ENCODE data around the gene CST9L. TPM values are rescaled to one million over a fixed set of nuclear protein-coding genes. Genes with fewer than 3 reads are reported as not detected.
"Not testable (repeated sequence)": the region's sequence is repeated elsewhere in the genome, so short reads cannot be mapped to it uniquely, and the experiment has no call there.

CST9L gene
- total RNA-seq, 1 donor from 2014 or later: not detected

DNA sequence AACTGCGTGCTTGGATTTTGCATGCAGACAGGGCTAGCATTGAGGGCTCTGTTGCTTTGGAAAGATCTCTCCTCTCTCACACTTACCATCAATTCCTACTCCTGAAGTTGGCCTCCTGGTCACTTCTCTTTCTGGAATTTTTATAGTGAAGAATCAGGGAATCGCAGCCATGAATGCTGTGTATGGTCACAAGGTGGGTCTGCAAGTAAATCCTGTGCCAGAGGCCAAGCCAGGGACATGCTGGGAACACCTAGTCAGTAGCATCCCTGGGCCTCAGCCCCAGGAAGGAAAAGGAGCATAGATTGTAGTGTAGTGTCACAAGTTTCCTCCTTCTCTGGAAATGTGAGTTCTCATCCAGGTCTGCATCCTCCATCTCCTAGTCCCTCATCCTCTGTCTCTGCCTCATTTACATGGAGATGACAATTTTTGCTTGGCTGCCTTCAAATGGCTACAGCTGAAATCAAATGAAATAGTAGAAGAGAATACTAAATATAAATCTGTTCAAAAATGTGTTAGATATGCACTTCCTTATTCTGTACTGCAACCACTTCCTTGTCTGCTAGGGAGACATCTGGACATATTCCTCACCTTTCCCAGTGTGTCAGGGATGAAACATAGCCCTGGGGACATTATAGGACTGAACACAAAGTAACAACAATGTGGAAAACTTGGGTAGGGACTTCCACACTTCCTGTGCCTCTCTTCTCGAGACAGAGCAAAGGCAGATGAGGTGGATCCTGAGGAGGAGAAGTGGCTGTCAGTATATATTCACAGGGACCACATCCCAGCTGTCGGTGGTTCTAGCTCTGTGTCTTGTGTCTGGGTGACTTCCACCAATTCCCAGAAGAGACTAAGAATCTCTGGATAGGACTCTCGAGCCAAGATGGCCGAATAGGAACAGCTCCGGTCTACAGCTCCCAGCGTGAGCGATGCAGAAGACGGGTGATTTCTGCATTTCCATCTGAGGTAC, 20.4 kb upstream of the CST9L start:
- ATAC-seq (no peak), DNase-seq (ENCODE audit: missing footprints) (no peak)
- intact Hi-C loops (cut with DNase I): no loop called here

DNA sequence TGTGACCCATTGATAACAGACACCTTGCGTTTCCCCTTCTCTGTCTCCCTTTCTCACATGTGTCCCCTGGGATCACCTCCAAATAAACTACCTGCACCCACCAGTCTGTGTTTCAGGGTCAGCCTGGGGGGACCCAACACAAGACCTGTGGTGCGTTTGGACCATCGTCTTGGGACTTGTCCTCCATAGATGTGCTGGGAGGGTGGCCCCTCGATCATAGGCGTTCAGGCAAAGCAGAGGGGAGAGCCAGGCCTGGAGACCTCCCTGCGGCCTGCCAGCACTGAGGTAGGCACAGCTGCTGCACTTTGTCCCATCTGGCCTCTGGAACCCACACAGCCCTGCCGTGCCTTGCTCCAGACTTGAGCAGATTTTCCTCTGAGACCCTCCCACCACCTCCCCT, 19.3 kb upstream of the CST9L start:
- intact Hi-C loops (cut with DNase I): no loop called here
- DNase-seq (ENCODE audit: missing footprints): no peak

DNA sequence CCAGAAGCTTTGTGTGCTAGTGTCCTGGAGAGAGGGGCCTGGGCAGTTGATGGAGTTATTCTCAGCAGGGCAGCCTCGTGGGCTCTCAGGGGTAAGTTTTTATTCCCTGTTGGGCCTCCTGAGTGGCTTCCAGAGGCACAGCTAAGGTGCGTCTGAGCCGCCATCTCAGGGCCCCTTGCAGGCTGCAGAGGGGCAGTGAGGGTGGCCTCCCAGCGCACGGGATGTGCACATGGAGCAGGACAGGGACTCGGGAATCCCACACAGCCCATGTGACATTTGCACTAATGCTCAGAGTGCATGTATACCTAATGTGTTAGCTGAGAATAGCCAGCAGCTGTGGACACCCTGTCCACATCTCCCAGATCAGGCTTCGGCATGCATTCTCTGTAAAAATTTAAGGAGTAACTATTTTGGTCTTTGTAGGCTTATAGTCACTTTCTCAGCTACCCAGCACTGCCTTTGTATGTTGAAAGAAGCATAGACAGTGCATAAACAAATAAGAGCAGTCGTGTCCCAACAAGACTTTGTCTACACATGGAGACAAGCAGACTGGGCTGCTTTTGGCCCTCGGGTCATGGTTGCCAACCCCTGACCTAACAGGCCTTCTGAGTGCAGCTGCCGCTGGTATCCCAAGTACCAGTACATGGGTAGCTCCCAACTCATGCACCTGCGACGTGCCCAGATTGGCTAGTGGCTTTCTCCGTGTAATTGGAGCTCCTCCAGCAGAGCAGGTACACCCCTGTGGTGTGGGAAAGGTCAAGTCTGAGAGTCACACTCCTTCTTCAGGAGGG, 18.6 kb upstream of the CST9L start:
- DNase-seq (ENCODE audit: missing footprints) (no peak), ATAC-seq (no peak)
- intact Hi-C loops (cut with DNase I): no loop called here

More for the DNA sequence above, 19.3 kb upstream of the CST9L start:
- ATAC-seq: no peak

DNA sequence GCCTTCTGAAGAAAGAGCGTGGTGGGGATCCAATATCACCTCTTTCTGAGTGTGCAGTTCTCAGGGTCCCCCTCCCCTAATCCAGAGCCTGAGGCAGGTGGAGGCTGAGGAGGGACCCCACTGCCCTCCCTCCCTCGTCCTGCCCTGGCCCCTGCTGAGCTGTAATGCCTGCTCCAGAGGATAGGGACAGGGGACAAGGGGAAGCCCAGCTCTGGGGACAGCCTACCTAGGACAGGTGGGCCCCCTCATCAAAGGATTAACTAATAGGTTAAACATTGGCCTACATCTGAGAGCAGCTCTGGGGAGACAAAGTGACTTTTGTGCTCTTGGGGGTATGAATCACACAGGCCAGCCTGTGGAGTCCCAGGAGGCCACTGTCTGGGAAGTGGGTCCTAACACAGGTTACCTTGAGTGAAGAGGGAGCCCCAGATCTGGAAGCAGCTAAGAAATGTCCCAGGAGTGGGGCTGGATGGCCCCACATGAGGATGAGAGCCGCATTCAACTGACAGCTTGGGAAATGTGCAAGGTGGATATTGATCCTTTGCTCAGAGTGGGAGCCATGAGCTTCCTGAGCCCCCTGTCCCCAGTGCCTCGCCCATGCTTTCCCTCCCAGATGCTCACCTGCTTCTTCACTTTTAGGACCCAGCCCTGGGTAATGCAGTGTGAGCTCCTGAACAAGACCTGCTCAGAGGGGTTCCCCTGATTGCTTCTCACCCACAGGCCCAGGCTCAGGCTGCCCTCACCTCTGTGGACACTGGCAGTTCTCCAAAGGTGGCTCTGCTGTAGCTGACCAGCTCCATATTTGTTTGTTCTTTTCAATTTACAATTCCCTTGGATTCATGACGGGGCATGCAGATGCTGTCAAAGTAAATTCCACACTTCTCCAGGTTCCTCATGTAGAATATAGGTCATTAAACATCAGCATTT, 17.8 kb upstream of the CST9L start:
- no peak for ATAC-seq

DNA sequence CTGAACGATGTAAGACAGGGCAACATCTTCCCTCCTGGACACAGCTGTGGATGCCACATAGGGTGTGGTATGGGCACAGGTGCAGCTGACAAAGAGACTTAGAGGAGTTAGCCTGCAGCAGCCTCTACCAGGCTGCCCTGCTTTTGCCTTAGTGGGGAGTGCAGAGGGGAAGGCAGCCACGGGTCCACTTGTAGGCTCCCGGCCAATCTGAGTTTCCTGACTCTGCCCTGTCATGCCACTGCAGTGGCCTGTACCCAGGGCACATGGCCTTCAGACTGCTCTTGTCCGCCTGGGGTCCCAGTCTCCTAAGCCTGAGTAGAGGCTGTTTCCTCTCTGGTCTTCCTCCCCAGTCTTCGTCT, 17.1 kb upstream of the CST9L start:
- intact Hi-C loops (cut with DNase I): no loop called here
- no peak for ATAC-seq
- DNase-seq (ENCODE audit: missing footprints): no peak

More for the DNA sequence above, 17.8 kb upstream of the CST9L start:
- intact Hi-C loops (cut with DNase I): no loop called here
- peak; percentile 21 for DNase-seq (ENCODE audit: missing footprints)

DNA sequence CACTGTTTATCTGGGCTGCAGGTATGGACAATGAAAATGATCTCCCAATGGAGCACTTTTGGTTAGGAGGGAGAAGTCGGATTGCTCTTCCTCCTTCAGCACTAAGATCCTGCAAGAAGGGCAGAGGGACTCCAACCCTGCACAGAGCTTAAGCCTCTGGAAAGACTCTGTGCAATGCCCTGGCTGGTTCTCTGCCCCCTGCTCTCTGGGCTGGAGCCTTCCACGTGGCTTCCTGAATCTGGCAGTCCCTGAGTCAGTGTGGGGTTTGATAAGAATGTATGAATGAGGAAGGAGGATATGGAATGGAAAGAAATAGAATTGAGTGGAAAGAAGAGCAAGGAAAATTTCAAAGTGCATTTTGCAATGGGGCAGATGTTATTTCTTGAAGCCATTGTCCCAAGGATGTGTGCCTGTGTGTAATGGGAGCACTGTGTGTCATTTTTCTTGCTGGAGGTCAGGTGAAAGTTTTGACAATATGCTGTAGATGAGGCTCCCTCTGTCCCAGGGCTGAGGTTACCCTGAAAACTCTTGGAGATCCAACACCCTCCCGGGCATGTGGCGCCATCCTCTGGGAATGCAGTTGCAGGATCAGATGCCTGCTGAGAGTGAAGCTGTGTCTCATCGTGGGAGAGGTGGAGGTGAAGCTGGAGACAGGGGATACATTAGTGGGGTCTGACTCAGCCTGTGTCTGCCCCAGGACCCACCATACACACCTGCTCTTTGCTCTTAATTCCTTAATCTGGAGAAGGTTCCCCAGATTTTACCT, 16.3 kb upstream of the CST9L start:
- DNase-seq (ENCODE audit: missing footprints): no peak
- intact Hi-C loops (cut with DNase I): no loop called here
- no peak for ATAC-seq

DNA sequence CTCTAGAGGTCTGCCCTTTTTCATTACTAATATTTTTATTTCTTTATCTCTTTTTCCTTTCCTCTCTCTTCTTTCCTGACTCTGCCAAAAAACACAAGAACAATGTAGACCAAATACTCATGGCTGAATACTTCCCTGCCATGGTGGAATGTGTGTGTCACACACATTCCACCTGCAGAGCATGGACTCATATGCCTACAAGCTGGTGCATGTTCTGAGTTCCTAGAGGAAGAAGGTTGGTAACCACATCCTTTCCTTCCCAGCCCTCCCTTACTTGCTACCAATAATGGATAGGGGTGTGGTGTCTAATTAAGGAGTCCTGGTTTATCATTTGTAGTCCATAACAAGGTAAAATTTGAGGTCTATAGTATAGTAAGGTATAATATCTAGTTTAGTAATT, 15.2 kb upstream of the CST9L start:
- ATAC-seq (no peak), DNase-seq (ENCODE audit: missing footprints) (no peak)
- intact Hi-C loops (cut with DNase I): no loop called here

DNA sequence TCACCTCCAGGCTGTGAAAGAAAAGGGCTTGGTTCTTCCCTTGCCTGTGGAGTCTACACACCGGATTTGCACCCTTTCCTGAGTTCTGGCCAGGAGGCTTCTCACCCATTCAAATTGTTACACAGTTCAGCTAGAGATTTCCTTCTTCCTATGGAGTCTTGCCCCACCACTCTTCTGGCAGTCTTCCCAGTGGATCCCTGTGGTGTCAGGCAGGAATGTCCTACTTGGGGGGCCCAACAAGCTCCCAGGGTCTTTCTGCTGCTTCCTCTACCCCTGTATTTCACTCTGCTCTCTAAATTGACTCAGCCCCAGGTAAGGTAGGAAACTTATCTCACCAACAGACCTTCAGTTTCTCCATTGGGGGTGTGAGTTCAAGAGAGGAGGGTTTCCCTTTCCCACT, 14.0 kb upstream of the CST9L start:
- intact Hi-C loops (cut with DNase I): no loop called here

DNA sequence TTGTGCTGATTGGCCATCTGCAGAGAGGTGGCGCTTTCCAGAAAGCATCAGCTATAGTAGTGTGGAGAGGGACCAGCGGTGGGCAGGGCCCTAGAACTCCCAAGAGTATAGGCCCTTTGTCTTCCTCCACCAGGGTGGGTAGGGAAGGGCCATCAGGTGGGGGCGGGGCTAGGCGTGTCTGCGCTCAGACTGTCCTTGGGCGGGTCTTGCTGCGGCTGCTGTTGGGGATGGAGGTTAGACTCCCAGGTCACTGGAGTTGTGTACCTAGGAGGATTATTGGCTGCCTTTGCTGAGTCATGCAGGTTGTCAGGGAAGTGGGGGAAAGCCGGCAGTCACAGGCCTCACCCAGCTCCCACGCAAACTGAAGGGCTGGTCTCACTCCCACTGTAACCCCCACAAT, 13.5 kb upstream of the CST9L start:
- intact Hi-C loops (cut with DNase I); ATAC-seq; DNase-seq (ENCODE audit: missing footprints): not testable (repeated sequence)

More for the DNA sequence above, 14.0 kb upstream of the CST9L start:
- no peak for ATAC-seq
- no peak for DNase-seq (ENCODE audit: missing footprints)

DNA sequence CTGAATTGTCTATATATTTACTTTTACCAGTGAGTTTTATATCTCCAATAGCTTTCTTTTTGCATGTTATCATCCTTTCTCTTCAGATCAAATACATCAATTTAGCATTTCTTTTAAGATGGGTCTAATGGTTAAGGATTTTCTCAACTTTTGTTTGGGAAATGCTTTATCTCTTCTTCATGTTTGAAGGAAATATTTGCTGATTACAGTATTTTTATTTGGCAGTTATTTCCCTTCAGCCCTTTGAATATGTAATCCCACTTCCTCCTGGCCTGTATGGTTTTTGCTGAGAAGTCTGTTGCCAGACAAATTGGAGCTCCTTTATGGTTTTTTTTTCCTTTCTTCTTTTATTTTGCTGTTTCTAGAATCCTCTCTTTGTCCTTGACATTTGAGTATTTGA, 6.7 kb upstream of the CST9L start:
- no peak for ATAC-seq
- intact Hi-C loops (cut with DNase I): no loop called here
- no peak for DNase-seq (ENCODE audit: missing footprints)

DNA sequence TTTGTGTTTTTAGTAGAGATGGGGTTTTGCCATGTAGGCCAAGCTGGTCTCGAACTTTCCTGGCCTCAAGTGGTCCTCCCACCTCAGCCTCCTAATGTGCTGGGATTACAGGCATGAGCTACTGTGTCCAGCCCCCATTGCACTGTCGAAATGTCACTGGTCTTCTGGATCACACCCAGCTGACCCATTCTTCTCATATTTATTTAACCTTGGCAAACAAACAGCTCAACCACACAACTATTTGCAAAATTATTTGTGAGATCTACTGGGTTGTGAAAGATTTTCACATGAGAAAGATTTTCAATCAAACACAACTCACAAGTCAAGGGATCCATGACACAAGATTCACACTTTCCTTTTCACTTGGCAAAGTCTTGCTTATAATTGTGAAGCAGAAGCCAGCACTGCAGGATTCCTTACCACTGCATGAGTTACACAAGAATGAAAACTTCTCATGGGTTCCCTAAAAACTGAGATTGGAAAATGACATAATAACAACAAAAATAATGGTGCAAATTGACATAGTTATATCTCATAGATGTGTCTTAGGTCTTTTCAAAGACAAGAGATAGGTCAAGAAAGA, 2.0 kb upstream of the CST9L start:
- DNase-seq (ENCODE audit: missing footprints) (no peak), ATAC-seq (no peak)
- intact Hi-C loops (cut with DNase I): no loop called here

DNA sequence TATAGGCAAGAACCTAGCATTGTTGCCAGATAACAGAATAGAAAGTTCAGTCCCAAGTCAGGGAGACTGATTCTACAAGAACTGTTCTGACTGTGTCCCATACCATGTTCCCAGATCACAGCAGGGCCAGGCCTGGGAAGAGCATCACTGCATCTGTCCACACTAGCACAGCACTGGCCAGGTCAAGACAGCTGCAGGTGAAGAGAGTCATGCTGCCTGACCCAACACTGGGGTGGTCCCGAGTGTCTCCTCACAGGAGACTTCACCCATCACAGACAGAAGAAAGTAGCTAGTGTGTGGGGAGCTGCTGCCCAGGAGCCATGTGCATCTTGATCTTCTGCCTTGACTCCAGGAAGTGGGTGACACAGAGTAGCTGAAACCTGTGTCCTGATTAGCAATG, 1.3 kb upstream of the CST9L start:
- DNase-seq (ENCODE audit: missing footprints) (no peak), ATAC-seq (no peak)
- intact Hi-C loops (cut with DNase I): no loop called here

DNA sequence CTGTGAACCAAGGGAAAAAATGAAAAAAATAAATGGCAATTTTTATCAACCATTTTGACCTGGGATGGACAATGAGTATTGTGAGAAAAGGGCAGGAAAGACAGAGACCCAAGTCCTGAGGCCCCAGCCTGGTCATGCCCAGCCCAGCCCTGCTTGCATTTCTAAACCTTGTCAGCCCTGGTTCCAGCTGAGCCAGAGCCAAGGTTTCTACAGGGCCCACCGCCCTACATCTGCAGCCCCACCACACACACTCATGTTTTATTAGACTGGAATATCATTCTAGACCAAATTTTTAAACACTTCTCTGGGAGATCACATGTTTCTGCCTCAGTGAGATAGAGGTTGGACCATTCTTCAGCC, 667 bp upstream of the CST9L start:
- intact Hi-C loops (cut with DNase I): no loop called here
- no peak for ATAC-seq
- DNase-seq (ENCODE audit: missing footprints): no peak

DNA sequence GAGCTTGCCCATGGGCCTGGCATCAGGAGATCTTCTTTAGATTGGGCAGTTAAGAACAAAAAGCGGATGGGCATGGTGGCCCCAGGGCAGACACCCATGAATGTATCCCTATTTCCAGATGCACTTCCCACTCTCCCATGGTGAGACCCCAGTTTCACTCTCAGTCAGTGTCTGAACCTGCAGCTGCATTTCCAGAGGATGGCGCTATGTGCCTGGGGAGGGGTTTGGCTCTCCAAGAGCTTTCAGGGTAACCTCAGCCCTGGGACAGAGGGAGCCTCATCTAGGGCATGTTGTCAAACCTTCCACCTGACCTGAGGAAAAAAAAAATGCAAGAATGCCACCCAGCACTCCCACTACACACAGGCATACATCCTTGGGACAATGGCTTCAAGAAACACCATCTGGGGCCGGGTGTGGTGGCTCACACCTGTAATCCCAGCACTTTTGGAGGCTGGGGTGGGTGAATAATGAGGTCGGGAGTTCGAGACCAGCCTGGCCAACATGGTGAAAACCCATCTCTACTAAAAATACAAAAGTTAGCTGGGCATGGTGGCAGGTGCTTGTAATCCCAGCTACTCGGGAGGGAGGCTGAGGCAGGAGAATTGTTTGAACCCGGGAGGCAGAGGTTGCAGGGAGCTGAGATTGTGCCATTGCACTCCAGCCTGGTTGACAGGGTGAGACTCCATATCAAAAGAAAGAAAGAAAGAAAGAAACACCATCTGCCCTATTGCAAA, 1.9 kb downstream of the CST9L start:
- intact Hi-C loops (cut with DNase I): no loop called here
- ATAC-seq: no peak
- DNase-seq (ENCODE audit: missing footprints): no peak

DNA sequence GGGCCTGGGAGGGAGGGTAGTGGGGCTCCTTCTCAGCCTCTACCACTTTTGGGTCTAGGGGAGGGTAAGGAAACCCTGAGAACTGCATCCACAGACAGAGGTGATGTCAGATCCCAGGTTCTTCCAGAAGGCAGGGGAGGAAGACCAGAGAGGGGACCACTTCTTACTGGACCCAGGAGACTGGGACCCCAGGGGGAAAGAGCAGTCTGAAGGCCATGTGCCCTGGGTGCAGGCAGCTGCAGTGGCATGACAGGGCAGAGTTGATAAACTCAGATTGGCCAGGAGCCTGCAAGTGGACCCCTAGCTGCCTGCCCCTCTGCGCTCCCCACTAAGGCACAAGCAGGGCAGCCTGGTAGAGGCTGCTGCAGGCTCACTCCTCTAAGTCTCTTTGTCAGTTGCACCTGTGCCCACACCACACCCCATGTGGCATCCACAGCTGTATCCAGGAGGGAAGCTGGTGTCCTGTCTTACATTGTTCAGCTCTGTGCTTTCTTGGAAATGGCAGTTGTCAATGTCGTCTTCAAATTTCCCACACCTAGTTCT, 2.7 kb downstream of the CST9L start:
- intact Hi-C loops (cut with DNase I): no loop called here
- DNase-seq (ENCODE audit: missing footprints): no peak
- no peak for ATAC-seq

DNA sequence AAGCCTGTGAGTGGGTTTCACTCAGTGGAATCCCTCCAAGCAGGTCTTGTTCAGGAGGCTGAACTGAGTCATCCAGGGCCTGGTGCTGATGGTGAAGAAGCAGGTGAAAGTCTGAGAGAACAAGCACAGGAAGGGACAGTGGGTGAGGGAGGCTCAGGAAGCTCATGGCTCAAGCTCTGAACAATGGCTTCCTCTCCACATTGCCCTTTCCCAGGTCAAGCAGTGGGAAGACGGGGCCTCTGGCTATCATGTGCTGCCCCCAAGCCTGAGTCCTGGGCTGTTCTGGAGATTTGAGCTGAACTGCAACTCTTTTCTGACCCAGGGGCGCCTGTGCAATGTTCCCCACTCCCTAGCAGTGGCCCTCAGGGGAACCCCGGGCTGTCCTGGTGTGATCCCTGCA, 3.4 kb downstream of the CST9L start:
- intact Hi-C loops (cut with DNase I): no loop called here
- DNase-seq (ENCODE audit: missing footprints): no peak
- no peak for ATAC-seq

DNA sequence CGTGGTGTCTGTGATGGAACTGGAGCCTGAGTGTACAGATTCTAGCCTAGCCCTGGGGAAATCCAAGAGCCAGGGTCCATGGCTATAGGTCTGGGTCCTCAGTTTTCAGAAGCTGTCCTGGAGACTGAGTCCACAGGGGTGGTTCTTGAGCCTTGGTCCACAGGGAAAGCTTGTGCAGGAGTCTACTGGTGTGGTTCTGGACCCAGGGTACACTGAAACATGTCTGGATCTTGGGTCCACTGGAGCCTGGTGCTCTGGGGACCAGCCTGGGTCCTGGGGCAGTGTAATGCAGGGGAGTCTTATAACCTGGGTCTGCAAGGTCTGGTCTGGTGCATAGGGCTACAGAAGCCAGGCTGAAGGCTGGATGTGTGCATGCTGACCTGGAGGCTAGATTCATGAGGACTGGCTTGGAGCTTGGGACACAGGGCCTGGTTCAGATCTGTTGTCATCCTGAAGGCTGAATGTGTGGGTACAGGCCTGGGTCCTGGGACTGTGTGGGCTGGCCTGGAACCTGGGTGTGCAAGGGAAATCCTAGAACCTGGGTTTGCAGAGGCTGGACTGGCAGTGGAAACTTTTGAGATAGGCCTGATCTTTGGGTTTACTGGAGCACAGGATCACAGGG, 5.5 kb downstream of the CST9L start:
- no peak for DNase-seq (ENCODE audit: missing footprints)
- intact Hi-C loops (cut with DNase I): no loop called here
- ATAC-seq: no peak
